Measurements from ENCODE around the gene SLC43A3. TPM values are rescaled to one million over a fixed set of nuclear protein-coding genes. Genes with fewer than 3 reads are reported as not detected.

The SLC43A3 gene
- total and polyA plus RNA-seq, 7 donors: 11.3 to 43.9 (median 25.2) TPM

GRCh38 chr11:57468276-57468675 lies 41.4 kb upstream of the SLC43A3 start:
- WGBS, 2 donors: 80 to 85% methylated on average over 4 of the region's 4 CpGs
- intact Hi-C loops (cut with DNase I): no loop called here
- TF ChIP-seq CTCF (IDR thresholded peaks at IDR 0.05): no peak
- TF ChIP-seq POLR2A (IDR thresholded peaks at IDR 0.05): no peak
- TF ChIP-seq POLR2AphosphoS5 (IDR thresholded peaks at IDR 0.05): no peak
- no peak for TF ChIP-seq EP300 (IDR thresholded peaks at IDR 0.05)

GRCh38 chr11:57467508-57468157 lies 40.7 kb upstream of the SLC43A3 start:
- Histone ChIP-seq H3K4me1 (no peaks in the 10 kb centered on the region), H3K4me3 (no peak overlapping the region), H3K36me3 (no peaks in the 10 kb centered on the region), H3K9me3 (no peaks in the 10 kb centered on the region), H3K27ac (no peak overlapping the region), H3K27me3 (peaks cover 0 to 21% (median 13%) of the 10 kb centered on the region in 3 donors)
- WGBS, 2 donors: 81 to 86% methylated on average over 23 of the region's 23 CpGs
- no peak for DNase-seq
- TF ChIP-seq CTCF (IDR thresholded peaks at IDR 0.05) (no peak), POLR2A (IDR thresholded peaks at IDR 0.05) (no peak), EP300 (IDR thresholded peaks at IDR 0.05) (no peak), POLR2AphosphoS5 (IDR thresholded peaks at IDR 0.05) (no peak)
- intact Hi-C loops (cut with DNase I): no loop called here

More at GRCh38 chr11:57468276-57468675, 41.4 kb upstream of the SLC43A3 start:
- H3K27ac ChIP-seq: no peak overlapping the region
- H3K36me3 ChIP-seq: no peaks in the 10 kb centered on the region
- no peak overlapping the region for H3K4me3 ChIP-seq
- no peak for DNase-seq
- no peaks in the 10 kb centered on the region for H3K9me3 ChIP-seq
- H3K27me3 ChIP-seq: peaks cover 0 to 27% (median 19%) of the 10 kb centered on the region in 3 donors
- no peaks in the 10 kb centered on the region for H3K4me1 ChIP-seq

- intact Hi-C loops (cut with DNase I): no loop called here
Measured at GRCh38 chr11:57466680-57467079, 39.8 kb upstream of the SLC43A3 start.

GRCh38 chr11:57464539-57465181 lies 37.7 kb upstream of the SLC43A3 start:
- intact Hi-C loops (cut with DNase I): no loop called here
- TF ChIP-seq CTCF (IDR thresholded peaks at IDR 0.05): no peak
- no peak for TF ChIP-seq POLR2A (IDR thresholded peaks at IDR 0.05)
- TF ChIP-seq EP300 (IDR thresholded peaks at IDR 0.05): no peak
- no peak for TF ChIP-seq POLR2AphosphoS5 (IDR thresholded peaks at IDR 0.05)
- H3K27ac ChIP-seq: no peak overlapping the region
- H3K9me3 ChIP-seq: no peaks in the 10 kb centered on the region
- WGBS, 2 donors: 53 to 66% methylated on average over 30 of the region's 30 CpGs
- H3K36me3 ChIP-seq: no peaks in the 10 kb centered on the region
- peaks cover 15 to 35% (median 32%) of the 10 kb centered on the region in 3 donors for H3K27me3 ChIP-seq
- no peak for DNase-seq
- no peak overlapping the region for H3K4me3 ChIP-seq
- peaks cover 0 to 15% (median 14%) of the 10 kb centered on the region in 4 donors for H3K4me1 ChIP-seq

More at GRCh38 chr11:57466680-57467079, 39.8 kb upstream of the SLC43A3 start:
- no peaks in the 10 kb centered on the region for H3K36me3 ChIP-seq
- H3K27ac ChIP-seq: no peak overlapping the region
- H3K4me3 ChIP-seq: no peak overlapping the region
- no peaks in the 10 kb centered on the region for H3K9me3 ChIP-seq
- TF ChIP-seq CTCF (IDR thresholded peaks at IDR 0.05) (no peak), EP300 (IDR thresholded peaks at IDR 0.05) (no peak), POLR2A (IDR thresholded peaks at IDR 0.05) (no peak), POLR2AphosphoS5 (IDR thresholded peaks at IDR 0.05) (no peak)
- H3K27me3 ChIP-seq: peaks cover 0 to 22% (median 15%) of the 10 kb centered on the region in 3 donors
- no peak for DNase-seq
- 46 to 64% methylated on average over 4 of the region's 4 CpGs for WGBS, 2 donors
- H3K4me1 ChIP-seq: no peaks in the 10 kb centered on the region
